Trophoblast cell (in vitro differentiated cells and primary cell): ENCODE results near the gene CRYAA.
"Not testable (repeated sequence)": the region's sequence is repeated elsewhere in the genome, so short reads cannot be mapped to it uniquely, and the experiment has no call there.

Experiments
- DNase-seq, 2 donors: peaks; one replicate each; pipeline ENCODE4 v3.0.0-alpha.2; 2016
- H2AFZ ChIP-seq: 2 replicates; pipeline ENCODE4 v1.6.1; 2013; ENCODE audit warnings: low read length, moderate library complexity, mild to moderate bottlenecking; ENCODE audit not compliant: insufficient read depth, poor library complexity
- H2AK5ac ChIP-seq: 2 replicates; pipeline ENCODE4 v1.6.1; 2013; ENCODE audit warnings: mild to moderate bottlenecking, low read length
- H2BK120ac ChIP-seq: 2 replicates; pipeline ENCODE4 v1.6.1; 2013; ENCODE audit warnings: low read length, mild to moderate bottlenecking, moderate library complexity; ENCODE audit not compliant: insufficient read depth, poor library complexity
- H2BK12ac ChIP-seq: 2 replicates; pipeline ENCODE4 v1.6.1; 2013; ENCODE audit warnings: mild to moderate bottlenecking, low read length, moderate library complexity
- H2BK5ac ChIP-seq: 2 replicates; pipeline ENCODE4 v1.6.1; 2013; ENCODE audit warnings: low read length, low read depth, moderate library complexity, mild to moderate bottlenecking; ENCODE audit not compliant: poor library complexity
- H3K14ac ChIP-seq: 2 replicates; pipeline ENCODE4 v1.6.1; 2013; ENCODE audit warnings: mild to moderate bottlenecking, low read length
- H3K18ac ChIP-seq: 2 replicates; pipeline ENCODE4 v1.6.1; 2013; ENCODE audit warnings: mild to moderate bottlenecking, low read length
- H3K23ac ChIP-seq: 2 replicates; pipeline ENCODE4 v1.6.1; 2013; ENCODE audit warnings: low read length
- H3K27ac ChIP-seq: 2 replicates; pipeline ENCODE4 v1.5.1; 2013; ENCODE audit warnings: low read depth, mild to moderate bottlenecking, inconsistent platforms, low read length, moderate library complexity
- H3K27me3 ChIP-seq: 2 replicates; pipeline ENCODE4 v1.6.1; 2013; ENCODE audit warnings: inconsistent platforms, mild to moderate bottlenecking, low read length, moderate library complexity; ENCODE audit not compliant: insufficient read depth
- H3K36me3 ChIP-seq, 2 experiments: 1 replicate in 1 of 2; 2 replicates in 1 of 2; pipeline ENCODE4 v1.6.1; 2013; ENCODE audit warnings: low read length in 2 of 2, mild to moderate bottlenecking in 2 of 2, moderate library complexity in 1 of 2; ENCODE audit not compliant: insufficient read depth in 2 of 2, control insufficient read depth in 1 of 2
- H3K4ac ChIP-seq: 2 replicates; pipeline ENCODE4 v1.6.1; 2013; ENCODE audit warnings: low read depth, mild to moderate bottlenecking, low read length, moderate library complexity
- H3K4me1 ChIP-seq, 2 experiments: 1 replicate in 1 of 2; 2 replicates in 1 of 2; pipeline ENCODE4 v1.6.1; 2013; ENCODE audit warnings: low read length in 2 of 2, mild to moderate bottlenecking in 2 of 2, moderate library complexity in 1 of 2; ENCODE audit not compliant: insufficient read depth in 2 of 2, control insufficient read depth in 1 of 2
- H3K4me2 ChIP-seq: 2 replicates; pipeline ENCODE4 v1.6.1; 2013; ENCODE audit warnings: inconsistent platforms, mild to moderate bottlenecking, low read length, moderate library complexity
- H3K4me3 ChIP-seq: 2 replicates; pipeline ENCODE4 v1.5.1; 2013; ENCODE audit warnings: mild to moderate bottlenecking, low read depth, low read length, inconsistent platforms
- H3K79me1 ChIP-seq: one replicate; pipeline ENCODE4 v1.6.1; 2013; ENCODE audit warnings: low read length
- H3K79me2 ChIP-seq: 2 replicates; pipeline ENCODE4 v1.6.1; 2013; ENCODE audit warnings: low read length, mild to moderate bottlenecking; ENCODE audit not compliant: control insufficient read depth, insufficient read depth, poor library complexity
- H3K9ac ChIP-seq: 2 replicates; pipeline ENCODE4 v1.6.1; 2013; ENCODE audit warnings: mild to moderate bottlenecking, low read length
- H3K9me3 ChIP-seq: 2 replicates; pipeline ENCODE4 v1.6.1; 2013; ENCODE audit warnings: low read depth, mild to moderate bottlenecking, control low read depth, inconsistent platforms, low read length; ENCODE audit not compliant: insufficient read depth
- H4K12ac ChIP-seq: 2 replicates; pipeline ENCODE4 v1.6.1; 2013; ENCODE audit warnings: low read depth, mild to moderate bottlenecking, low read length, moderate library complexity
- H4K8ac ChIP-seq: 2 replicates; pipeline ENCODE4 v1.6.1; 2013; ENCODE audit warnings: low read depth, mild to moderate bottlenecking, low read length, moderate library complexity
- H4K91ac ChIP-seq: one replicate; pipeline ENCODE4 v1.6.1; 2013; ENCODE audit warnings: low read depth, mild to moderate bottlenecking, low read length, moderate library complexity
- WGBS: extraction: QIAGEN DNeasy Blood & Tissue Kit; methylation state at CpG from one replicate; pipeline ENCODE4 v1.1.7; 2013; ENCODE audit warnings: missing lambda C conversion rate; ENCODE audit not compliant: insufficient read length, insufficient coverage; ENCODE audit errors: extremely low coverage; 5-methylcytosine and 5-hydroxymethylcytosine counted together

Gene CRYAA

GRCh38 chr21:43164823-43165222 lies 4.0 kb upstream of the CRYAA start:
- not testable (repeated sequence) for H3K4me2 ChIP-seq, H3K36me3 ChIP-seq, H2BK120ac ChIP-seq, H3K27ac ChIP-seq, DNase-seq, H3K27me3 ChIP-seq, H3K9ac ChIP-seq, H4K8ac ChIP-seq, H4K12ac ChIP-seq, H3K14ac ChIP-seq, H2AK5ac ChIP-seq, H4K91ac ChIP-seq, H3K79me2 ChIP-seq, H3K4me3 ChIP-seq, H3K4me1 ChIP-seq, H2BK5ac ChIP-seq, H3K23ac ChIP-seq, H3K9me3 ChIP-seq, H2BK12ac ChIP-seq, H3K18ac ChIP-seq, H3K4ac ChIP-seq, H3K79me1 ChIP-seq, H2AFZ ChIP-seq
- WGBS, result no CpG with 5 or more reads among the region's 3 CpGs

DNA sequence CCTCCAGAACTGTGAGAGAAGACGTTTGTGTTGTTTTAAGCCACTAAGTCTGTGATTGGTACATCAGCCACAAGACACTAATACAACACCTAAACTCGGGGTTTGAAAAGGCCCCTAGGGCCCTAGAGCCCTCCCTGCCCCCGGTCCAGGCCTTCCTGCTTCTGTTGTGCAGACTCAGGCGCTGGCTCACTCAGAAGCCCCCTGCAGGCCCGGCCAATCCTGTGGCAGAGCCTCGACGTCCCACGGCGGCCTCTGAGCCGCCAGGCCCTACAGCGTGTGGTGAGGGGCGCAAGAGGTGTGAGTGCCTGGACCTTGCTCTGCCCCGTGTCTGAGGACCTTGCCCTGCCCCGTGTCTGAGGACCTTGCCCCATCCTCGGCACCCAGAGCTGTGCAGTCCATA lies 3.1 kb upstream of the CRYAA start:
- not testable (repeated sequence) for H3K4me1 ChIP-seq, H3K9ac ChIP-seq, H3K79me2 ChIP-seq, H2BK12ac ChIP-seq, H2BK5ac ChIP-seq, H3K14ac ChIP-seq, H3K36me3 ChIP-seq, H4K8ac ChIP-seq, H4K12ac ChIP-seq, H2AK5ac ChIP-seq, H4K91ac ChIP-seq, H3K79me1 ChIP-seq, H2AFZ ChIP-seq, H3K27me3 ChIP-seq, H3K18ac ChIP-seq, H3K4ac ChIP-seq, H3K23ac ChIP-seq, H3K9me3 ChIP-seq, H3K4me3 ChIP-seq, DNase-seq, H3K4me2 ChIP-seq, H3K27ac ChIP-seq, H2BK120ac ChIP-seq
- WGBS, result no CpG with 5 or more reads among the region's 15 CpGs

DNA sequence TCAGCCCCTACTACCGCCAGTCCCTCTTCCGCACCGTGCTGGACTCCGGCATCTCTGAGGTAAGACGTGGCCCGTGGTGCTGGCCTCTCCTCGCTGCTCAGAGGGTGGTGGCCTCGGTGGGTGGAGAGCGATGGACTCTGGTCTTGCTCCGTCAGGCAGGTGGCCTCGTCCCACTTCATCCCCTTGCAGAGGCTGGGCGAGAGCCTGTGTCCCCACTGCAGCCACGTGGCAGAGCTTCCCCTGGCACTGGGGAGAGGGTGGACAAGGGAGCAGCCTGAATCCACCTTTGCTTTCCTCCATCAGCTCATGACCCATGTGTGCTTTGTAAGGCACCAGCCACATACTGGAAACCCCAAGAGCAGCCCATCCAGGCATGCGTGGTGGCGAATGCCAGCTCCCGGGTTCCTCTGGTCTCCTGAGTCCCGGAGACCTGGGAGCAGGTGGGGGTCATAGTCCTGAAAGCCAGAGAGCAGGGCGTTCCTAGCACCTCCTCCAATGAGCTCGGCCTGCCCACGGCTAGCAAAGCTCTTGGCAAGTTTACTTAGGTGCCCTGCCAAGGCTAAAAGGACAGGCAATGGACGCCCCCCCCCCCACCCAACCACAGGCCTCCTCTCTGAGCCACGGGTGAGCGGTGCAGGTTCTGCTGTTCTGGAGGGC lies 550 bp downstream of the CRYAA start:
- H2BK5ac ChIP-seq, H3K9ac ChIP-seq, H2BK12ac ChIP-seq, H3K79me2 ChIP-seq, H4K12ac ChIP-seq, DNase-seq, H2AK5ac ChIP-seq, H3K27ac ChIP-seq, H4K8ac ChIP-seq, H3K18ac ChIP-seq, H2AFZ ChIP-seq, H3K4me2 ChIP-seq, H4K91ac ChIP-seq, H2BK120ac ChIP-seq, H3K4ac ChIP-seq, H3K79me1 ChIP-seq, H3K23ac ChIP-seq, H3K4me1 ChIP-seq, H3K4me3 ChIP-seq, H3K14ac ChIP-seq, H3K36me3 ChIP-seq, H3K27me3 ChIP-seq, H3K9me3 ChIP-seq: not testable (repeated sequence)
- WGBS, result no CpG with 5 or more reads among the region's 23 CpGs

- DNase-seq, result not testable (repeated sequence)
Observed at GRCh38 chr21:43169891-43170290, 1.1 kb downstream of the CRYAA start.

More at GRCh38 chr21:43169891-43170290, 1.1 kb downstream of the CRYAA start:
- not testable (repeated sequence) for H2BK5ac ChIP-seq, H4K12ac ChIP-seq, H3K79me1 ChIP-seq, H3K4me1 ChIP-seq, H3K18ac ChIP-seq, H3K27me3 ChIP-seq, H3K4ac ChIP-seq, H4K91ac ChIP-seq, H3K9ac ChIP-seq, H2BK120ac ChIP-seq, H3K14ac ChIP-seq, H2AK5ac ChIP-seq, H3K27ac ChIP-seq, H3K23ac ChIP-seq, H3K79me2 ChIP-seq, H3K4me3 ChIP-seq, H4K8ac ChIP-seq, H3K36me3 ChIP-seq, H2AFZ ChIP-seq, H2BK12ac ChIP-seq, H3K4me2 ChIP-seq, H3K9me3 ChIP-seq
- WGBS, result no CpG with 5 or more reads among the region's 10 CpGs
